Liver (tissue), 9 donors: Measurements from ENCODE around the gene RRM2. TPM values are rescaled to one million over a fixed set of nuclear protein-coding genes. Genes with fewer than 3 reads are reported as not detected.

Experiments
- DNase-seq: peaks from one replicate; pipeline ENCODE4 v3.0.0-alpha.2; 2017; ENCODE audit warnings: low spot score
- H3K27ac ChIP-seq, 2 donors: one replicate each; pipeline ENCODE4 v1.7.0; 2013; ENCODE audit warnings: inconsistent platforms in 2 of 2, low read length in 2 of 2, control low read depth in 1 of 2, low read depth in 1 of 2, mild to moderate bottlenecking in 1 of 2
- H3K27me3 ChIP-seq, 4 donors: one replicate each; pipeline versions ENCODE4 v1.6.1 to v1.7.0; 2013; ENCODE audit warnings: low read length in 3 of 4, inconsistent platforms in 1 of 4, mild to moderate bottlenecking in 1 of 4, moderate library complexity in 1 of 4; ENCODE audit not compliant: control insufficient read depth in 4 of 4, insufficient read depth in 4 of 4
- H3K36me3 ChIP-seq, 4 donors: one replicate each; pipeline versions ENCODE4 v1.6.1 to v1.7.0; 2013; ENCODE audit warnings: low read length in 3 of 4, mild to moderate bottlenecking in 3 of 4, low read depth in 1 of 4, moderate library complexity in 1 of 4; ENCODE audit not compliant: control insufficient read depth in 4 of 4, insufficient read depth in 3 of 4
- H3K4me1 ChIP-seq, 4 donors: one replicate each; pipeline versions ENCODE4 v1.6.1 to v1.7.0; 2013; ENCODE audit warnings: low read length in 3 of 4, mild to moderate bottlenecking in 3 of 4, moderate library complexity in 1 of 4; ENCODE audit not compliant: control insufficient read depth in 4 of 4, insufficient read depth in 4 of 4
- H3K4me3 ChIP-seq, 3 donors: one replicate each; pipeline versions ENCODE4 v1.6.1 to v1.7.0; 2013; ENCODE audit warnings: low read length in 3 of 3, control low read depth in 1 of 3, low read depth in 1 of 3, mild to moderate bottlenecking in 1 of 3
- H3K9ac ChIP-seq, 2 donors: one replicate each; pipeline ENCODE4 v1.7.0; 2013; ENCODE audit warnings: low read length in 2 of 2, mild to moderate bottlenecking in 2 of 2, moderate library complexity in 2 of 2, control low read depth in 1 of 2, low read depth in 1 of 2
- H3K9me3 ChIP-seq, 4 donors: one replicate each; pipeline versions ENCODE4 v1.6.1 to v1.7.0; 2013; ENCODE audit warnings: low read length in 3 of 4; ENCODE audit not compliant: control insufficient read depth in 4 of 4
- FOXA1 ChIP-seq: IDR thresholded peaks from 2 replicates; pipeline ENCODE4 v1.6.1; 2016; ENCODE audit warnings: antibody characterized with exemption
- FOXA2 ChIP-seq: IDR thresholded peaks from 2 replicates; pipeline ENCODE4 v1.6.1; 2016; ENCODE audit warnings: antibody characterized with exemption
- GABPA ChIP-seq, 2 donors: IDR thresholded peaks in 1 of 2; conservative IDR thresholded peaks in 1 of 2; 2 replicates each; pipeline ENCODE4 v1.6.1; 2016; ENCODE audit warnings: antibody characterized with exemption in 2 of 2, mild to moderate bottlenecking in 1 of 2, moderate library complexity in 1 of 2
- HNF4G ChIP-seq: IDR thresholded peaks from 2 replicates; pipeline ENCODE4 v1.6.1; 2016; ENCODE audit warnings: antibody characterized with exemption
- JUND ChIP-seq, 2 donors: IDR thresholded peaks; 2 replicates each; pipeline ENCODE4 v1.6.1; 2016; ENCODE audit warnings: antibody characterized with exemption in 2 of 2
- NR2F2 ChIP-seq: IDR thresholded peaks from 2 replicates; pipeline ENCODE4 v1.6.1; 2016; ENCODE audit warnings: antibody characterized with exemption
- RXRA ChIP-seq, 2 donors: IDR thresholded peaks; 2 replicates each; pipeline ENCODE4 v1.6.1; 2017 to 2018; ENCODE audit warnings: antibody characterized with exemption in 2 of 2, mild to moderate bottlenecking in 1 of 2
- SP1 ChIP-seq: IDR thresholded peaks from 2 replicates; pipeline ENCODE4 v1.6.1; 2018; ENCODE audit warnings: antibody characterized with exemption, mild to moderate bottlenecking
- TAF1 ChIP-seq: conservative IDR thresholded peaks from 2 replicates; pipeline ENCODE4 v1.6.1; 2016; ENCODE audit warnings: antibody characterized with exemption, mild to moderate bottlenecking
- YY1 ChIP-seq: IDR thresholded peaks from 2 replicates; pipeline ENCODE4 v1.6.1; 2016; ENCODE audit warnings: antibody characterized with exemption, mild to moderate bottlenecking
- WGBS: extraction: QIAGEN DNeasy Blood & Tissue Kit; methylation state at CpG from one replicate; pipeline ENCODE4 v1.1.7; 2013; 5-methylcytosine and 5-hydroxymethylcytosine counted together
- polyA plus RNA-seq, 2 donors: library from polyadenylated mRNA; stranded (reverse) in 1 of 2; unstranded in 1 of 2; fragments of 200-250 nt in 1 of 2; fragments of >200 nt in 1 of 2; fragmentation: Nextera tagmentation in 1 of 2; extraction: Ambion mirVana in 1 of 2; gene quantifications; one replicate each; pipeline versions ENCODE4 v1.2.1 to v1.2.3, GENCODE V29; 2013 to 2015
- total RNA-seq, 2 donors: library from RNA; depleted of rRNA; stranded (reverse); fragments of >200 nt; gene quantifications; one replicate each; pipeline ENCODE4 v1.2.3, GENCODE V29; 2014
- TF ChIP-seq, protein P1 (sequence below): IDR thresholded peaks from 2 replicates; pipeline ENCODE4 v1.6.1; 2016; ENCODE audit warnings: antibody characterized with exemption
- TF ChIP-seq, protein P2 (sequence below): IDR thresholded peaks from 2 replicates; pipeline ENCODE4 v1.6.1; 2016; ENCODE audit warnings: antibody characterized with exemption, mild to moderate bottlenecking
- TF ChIP-seq, protein P3 (sequence below): IDR thresholded peaks from 2 replicates; pipeline ENCODE4 v1.6.1; 2016; ENCODE audit warnings: antibody characterized with exemption
- TF ChIP-seq, protein P4 (sequence below): fragments of 150-350 bp; IDR thresholded peaks from 2 replicates; pipeline ENCODE4 v1.5.1; 2017; ENCODE audit warnings: improper control_type of control experiment, low read depth, low read length; ENCODE audit not compliant: missing input control
- donor health status: healthy.
- donor health status: healthy.
- donor health status: healthy.
- donor health status: healthy.
- donor health status: healthy.

RRM2 gene
- total and polyA plus RNA-seq, 4 donors: 3.9 to 124 (median 18.5) TPM

DNA sequence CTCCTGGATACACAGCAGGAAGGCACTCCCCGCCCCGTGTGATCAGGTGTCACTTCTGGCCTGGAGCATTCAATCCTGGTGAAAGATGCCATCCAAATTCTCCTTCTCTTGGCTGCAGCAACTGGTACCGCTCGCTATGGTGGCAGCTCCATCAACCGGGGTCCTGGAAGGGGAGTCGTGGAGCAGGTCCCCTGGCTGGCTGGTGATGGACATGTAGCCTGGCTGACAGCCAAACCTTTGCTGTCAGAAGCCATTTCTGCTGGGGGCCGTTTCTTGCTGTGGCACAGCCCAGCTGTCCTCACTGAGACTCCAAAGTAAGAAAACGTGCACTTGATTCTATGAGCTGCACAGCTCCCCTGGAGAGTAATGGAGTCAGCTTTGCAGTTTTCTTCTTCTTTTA, 35.2 kb upstream of the RRM2 start:
- TF ChIP-seq, protein P1, sequence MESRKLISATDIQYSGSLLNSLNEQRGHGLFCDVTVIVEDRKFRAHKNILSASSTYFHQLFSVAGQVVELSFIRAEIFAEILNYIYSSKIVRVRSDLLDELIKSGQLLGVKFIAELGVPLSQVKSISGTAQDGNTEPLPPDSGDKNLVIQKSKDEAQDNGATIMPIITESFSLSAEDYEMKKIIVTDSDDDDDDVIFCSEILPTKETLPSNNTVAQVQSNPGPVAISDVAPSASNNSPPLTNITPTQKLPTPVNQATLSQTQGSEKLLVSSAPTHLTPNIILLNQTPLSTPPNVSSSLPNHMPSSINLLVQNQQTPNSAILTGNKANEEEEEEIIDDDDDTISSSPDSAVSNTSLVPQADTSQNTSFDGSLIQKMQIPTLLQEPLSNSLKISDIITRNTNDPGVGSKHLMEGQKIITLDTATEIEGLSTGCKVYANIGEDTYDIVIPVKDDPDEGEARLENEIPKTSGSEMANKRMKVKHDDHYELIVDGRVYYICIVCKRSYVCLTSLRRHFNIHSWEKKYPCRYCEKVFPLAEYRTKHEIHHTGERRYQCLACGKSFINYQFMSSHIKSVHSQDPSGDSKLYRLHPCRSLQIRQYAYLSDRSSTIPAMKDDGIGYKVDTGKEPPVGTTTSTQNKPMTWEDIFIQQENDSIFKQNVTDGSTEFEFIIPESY: no peak
- TF ChIP-seq JUND (IDR thresholded peaks at IDR 0.05) (no peak), TAF1 (no peak), FOXA1 (no peak), SP1 (no peak), FOXA2 (no peak), RXRA (IDR thresholded peaks at IDR 0.05) (no peak)
- TF ChIP-seq, protein P2, sequence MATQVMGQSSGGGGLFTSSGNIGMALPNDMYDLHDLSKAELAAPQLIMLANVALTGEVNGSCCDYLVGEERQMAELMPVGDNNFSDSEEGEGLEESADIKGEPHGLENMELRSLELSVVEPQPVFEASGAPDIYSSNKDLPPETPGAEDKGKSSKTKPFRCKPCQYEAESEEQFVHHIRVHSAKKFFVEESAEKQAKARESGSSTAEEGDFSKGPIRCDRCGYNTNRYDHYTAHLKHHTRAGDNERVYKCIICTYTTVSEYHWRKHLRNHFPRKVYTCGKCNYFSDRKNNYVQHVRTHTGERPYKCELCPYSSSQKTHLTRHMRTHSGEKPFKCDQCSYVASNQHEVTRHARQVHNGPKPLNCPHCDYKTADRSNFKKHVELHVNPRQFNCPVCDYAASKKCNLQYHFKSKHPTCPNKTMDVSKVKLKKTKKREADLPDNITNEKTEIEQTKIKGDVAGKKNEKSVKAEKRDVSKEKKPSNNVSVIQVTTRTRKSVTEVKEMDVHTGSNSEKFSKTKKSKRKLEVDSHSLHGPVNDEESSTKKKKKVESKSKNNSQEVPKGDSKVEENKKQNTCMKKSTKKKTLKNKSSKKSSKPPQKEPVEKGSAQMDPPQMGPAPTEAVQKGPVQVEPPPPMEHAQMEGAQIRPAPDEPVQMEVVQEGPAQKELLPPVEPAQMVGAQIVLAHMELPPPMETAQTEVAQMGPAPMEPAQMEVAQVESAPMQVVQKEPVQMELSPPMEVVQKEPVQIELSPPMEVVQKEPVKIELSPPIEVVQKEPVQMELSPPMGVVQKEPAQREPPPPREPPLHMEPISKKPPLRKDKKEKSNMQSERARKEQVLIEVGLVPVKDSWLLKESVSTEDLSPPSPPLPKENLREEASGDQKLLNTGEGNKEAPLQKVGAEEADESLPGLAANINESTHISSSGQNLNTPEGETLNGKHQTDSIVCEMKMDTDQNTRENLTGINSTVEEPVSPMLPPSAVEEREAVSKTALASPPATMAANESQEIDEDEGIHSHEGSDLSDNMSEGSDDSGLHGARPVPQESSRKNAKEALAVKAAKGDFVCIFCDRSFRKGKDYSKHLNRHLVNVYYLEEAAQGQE: no peak
- TF ChIP-seq, protein P3, sequence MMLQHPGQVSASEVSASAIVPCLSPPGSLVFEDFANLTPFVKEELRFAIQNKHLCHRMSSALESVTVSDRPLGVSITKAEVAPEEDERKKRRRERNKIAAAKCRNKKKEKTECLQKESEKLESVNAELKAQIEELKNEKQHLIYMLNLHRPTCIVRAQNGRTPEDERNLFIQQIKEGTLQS: no peak
- TF ChIP-seq, protein P4, sequence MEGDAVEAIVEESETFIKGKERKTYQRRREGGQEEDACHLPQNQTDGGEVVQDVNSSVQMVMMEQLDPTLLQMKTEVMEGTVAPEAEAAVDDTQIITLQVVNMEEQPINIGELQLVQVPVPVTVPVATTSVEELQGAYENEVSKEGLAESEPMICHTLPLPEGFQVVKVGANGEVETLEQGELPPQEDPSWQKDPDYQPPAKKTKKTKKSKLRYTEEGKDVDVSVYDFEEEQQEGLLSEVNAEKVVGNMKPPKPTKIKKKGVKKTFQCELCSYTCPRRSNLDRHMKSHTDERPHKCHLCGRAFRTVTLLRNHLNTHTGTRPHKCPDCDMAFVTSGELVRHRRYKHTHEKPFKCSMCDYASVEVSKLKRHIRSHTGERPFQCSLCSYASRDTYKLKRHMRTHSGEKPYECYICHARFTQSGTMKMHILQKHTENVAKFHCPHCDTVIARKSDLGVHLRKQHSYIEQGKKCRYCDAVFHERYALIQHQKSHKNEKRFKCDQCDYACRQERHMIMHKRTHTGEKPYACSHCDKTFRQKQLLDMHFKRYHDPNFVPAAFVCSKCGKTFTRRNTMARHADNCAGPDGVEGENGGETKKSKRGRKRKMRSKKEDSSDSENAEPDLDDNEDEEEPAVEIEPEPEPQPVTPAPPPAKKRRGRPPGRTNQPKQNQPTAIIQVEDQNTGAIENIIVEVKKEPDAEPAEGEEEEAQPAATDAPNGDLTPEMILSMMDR: no peak
- Histone ChIP-seq H3K9me3 (no peaks in the 10 kb centered on the region), H3K27me3 (peaks cover 0 to 3% (median 1%) of the 10 kb centered on the region in 4 donors), H3K4me3 (no peak overlapping the region), H3K4me1 (no peaks in the 10 kb centered on the region), H3K27ac (no peak overlapping the region), H3K36me3 (no peaks in the 10 kb centered on the region), H3K9ac (no peak overlapping the region)
- 82% methylated on average over 8 of the region's 8 CpGs for WGBS
- DNase-seq: no peak

DNA sequence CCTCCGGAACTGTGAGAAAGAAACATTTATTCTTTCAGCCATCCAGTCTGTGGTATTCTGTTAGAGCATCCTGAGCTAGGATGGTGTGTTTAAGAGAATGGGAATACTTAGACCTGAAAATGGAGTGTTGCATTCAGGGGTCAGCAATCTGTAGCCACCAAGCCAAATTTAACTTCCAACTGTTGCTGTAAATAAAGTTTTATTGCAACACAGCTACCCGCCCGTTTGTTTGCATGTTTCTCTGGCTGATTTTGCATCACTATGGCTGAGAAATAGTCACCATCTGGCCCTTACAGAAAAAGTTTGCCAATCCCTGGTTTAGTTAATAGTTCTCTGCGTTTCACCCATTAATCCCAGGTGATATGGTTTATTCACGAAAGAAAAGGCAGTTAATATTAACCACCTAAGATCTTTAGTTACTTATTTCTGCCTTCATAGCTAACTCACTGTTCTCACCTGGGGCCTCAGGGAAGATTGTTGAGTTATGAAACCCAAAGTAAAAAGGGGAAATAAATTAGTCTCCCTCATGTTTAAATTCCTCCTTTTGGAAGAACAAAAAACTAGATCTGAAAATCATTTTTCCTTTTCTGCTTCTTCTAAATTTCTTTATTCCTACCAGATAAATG, 32.9 kb upstream of the RRM2 start:
- no peak for DNase-seq
- H3K9me3 ChIP-seq: no peaks in the 10 kb centered on the region
- H3K4me1 ChIP-seq: no peaks in the 10 kb centered on the region
- H3K4me3 ChIP-seq: no peak overlapping the region
- no peak overlapping the region for H3K9ac ChIP-seq
- 49% methylated on average over 5 of the region's 5 CpGs for WGBS
- H3K27ac ChIP-seq: no peak overlapping the region
- TF ChIP-seq JUND (IDR thresholded peaks at IDR 0.05): no peak
- no peak for TF ChIP-seq NR2F2
- TF ChIP-seq HNF4G: no peak
- no peak for TF ChIP-seq GABPA (IDR thresholded peaks at IDR 0.05 in 1 of 2, conservative IDR thresholded peaks at IDR 0.05 in 1 of 2)
- TF ChIP-seq FOXA1: no peak
- no peak for TF ChIP-seq RXRA (IDR thresholded peaks at IDR 0.05)
- TF ChIP-seq YY1: no peak
- TF ChIP-seq SP1: no peak
- TF ChIP-seq, protein P3: no peak
- no peak for TF ChIP-seq FOXA2
- peaks cover 0 to 4% (median 2%) of the 10 kb centered on the region in 4 donors for H3K27me3 ChIP-seq
- no peaks in the 10 kb centered on the region for H3K36me3 ChIP-seq
